GM12878 (cell line): Measurements from ENCODE around the gene RNF32. TPM values are rescaled to one million over a fixed set of nuclear protein-coding genes. Genes with fewer than 3 reads are reported as not detected.

ENCODE experiments used
- ATAC-seq: fragments of 200-7000 bp; cut with Tn5 transposase; 3 replicates; pipeline ENCODE4 v1.9.1; 2020; ENCODE audit warnings: mild to moderate bottlenecking, moderate library complexity
- BruUV-seq: library from RNA; stranded (reverse); fragments of 400-500 nt; replicated peaks from 2 replicates; lab custom pipeline; 2021; lab: Mats Ljungman, UMichigan
- CTCF ChIA-PET: fragments of 300-600 bp; sonication (Branson Sonifier 250); formaldehyde crosslinking; extraction: SDS; loops from one replicate; lab custom pipeline; 2021; ENCODE audit warnings: inconsistent platforms; lab: Yijun Ruan, JAX
- POLR2A ChIA-PET: fragments of 350-600 bp; formaldehyde crosslinking; extraction: SDS; loops from one replicate; lab custom pipeline; 2021; ENCODE audit warnings: inconsistent platforms; lab: Charles Lee
- RAD21 ChIA-PET: fragments of 300-600 bp; sonication (Branson Sonifier 250); formaldehyde crosslinking; loops from one replicate; lab custom pipeline; 2023; ENCODE audit warnings: antibody characterized with exemption; ENCODE audit not compliant: unreplicated experiment; lab: Charles Lee
- SMC1A ChIA-PET: fragments of 300-600 bp; sonication (Branson Sonifier 250); formaldehyde crosslinking; loops from one replicate; lab custom pipeline; 2023; ENCODE audit not compliant: unreplicated experiment, uncharacterized antibody; lab: Charles Lee
- DNase-seq: peaks from one replicate; pipeline ENCODE4 v3.0.0-alpha.2; 2011; ENCODE audit warnings: low read depth, low spot score
- FAIRE-seq: peaks from 3 replicates; lab custom pipeline; 2011; peaks lifted over from hg19 to GRCh38; lab: Jason Lieb, UNC
- H2AFZ ChIP-seq: 2 replicates; pipeline ENCODE4 v1.6.0; 2011; ENCODE audit warnings: low read depth, low read length, control low read depth; ENCODE audit not compliant: control insufficient read depth
- H3K27ac ChIP-seq: 2 replicates; pipeline ENCODE4 v1.5.1; 2011; ENCODE audit warnings: control low read depth; ENCODE audit not compliant: control insufficient read depth, insufficient read depth
- H3K27me3 ChIP-seq, 2 experiments: replicated peaks in 1 of 2; 2 replicates each; pipeline versions ENCODE4 v1.6.0 to v1.6.1; 2011; ENCODE audit warnings: low read length in 1 of 2; ENCODE audit not compliant: control insufficient read depth in 2 of 2, insufficient read depth in 2 of 2
- H3K36me3 ChIP-seq, 2 experiments: 2 replicates each; pipeline ENCODE4 v1.5.1; 2011; ENCODE audit warnings: low read length in 1 of 2; ENCODE audit not compliant: control insufficient read depth in 2 of 2, insufficient read depth in 2 of 2
- H3K4me1 ChIP-seq: 2 replicates; pipeline ENCODE4 v1.6.1; 2011; ENCODE audit warnings: mild to moderate bottlenecking, low read length, moderate library complexity, mixed read lengths; ENCODE audit not compliant: control insufficient read depth, insufficient read depth
- H3K4me2 ChIP-seq: 2 replicates; pipeline ENCODE4 v1.6.0; 2011; ENCODE audit warnings: control low read depth; ENCODE audit not compliant: control insufficient read depth, insufficient read depth
- H3K4me3 ChIP-seq: fragments of 200-600 bp; sonication (generic); 2 replicates; pipeline ENCODE4 v1.5.1; 2016
- H3K79me2 ChIP-seq: 2 replicates; pipeline ENCODE4 v1.6.0; 2011; ENCODE audit warnings: low read length; ENCODE audit not compliant: control insufficient read depth, insufficient read depth
- H3K9ac ChIP-seq: 2 replicates; pipeline ENCODE4 v1.8.0; 2011; ENCODE audit warnings: low read length, control low read depth, mixed read lengths; ENCODE audit not compliant: control insufficient read depth, insufficient read depth
- H3K9me3 ChIP-seq: replicated peaks from 3 replicates; pipeline ENCODE4 v1.5.1; 2011; ENCODE audit warnings: mild to moderate bottlenecking, low read length; ENCODE audit not compliant: control insufficient read depth, insufficient read depth
- H4K20me1 ChIP-seq: 2 replicates; pipeline ENCODE4 v1.6.0; 2011; ENCODE audit not compliant: control insufficient read depth, insufficient read depth
- ASH2L ChIP-seq: fragments of 300-600, 200-600 bp; sonication (generic); IDR thresholded peaks from 2 replicates; pipeline ENCODE4 v1.6.1; 2017; ENCODE audit warnings: low read depth, mild to moderate bottlenecking, borderline replicate concordance
- BHLHE40 ChIP-seq, 2 experiments: fragments of 450-650 bp in 1 of 2; IDR thresholded peaks; 2 replicates each; pipeline ENCODE4 v1.6.1; 2011 to 2017; ENCODE audit warnings: low read depth in 2 of 2, borderline replicate concordance in 1 of 2, improper control_type of control experiment in 1 of 2, low read length in 1 of 2, mild to moderate bottlenecking in 1 of 2
- CBFB ChIP-seq: IDR thresholded peaks from 2 replicates; pipeline ENCODE4 v1.6.1; 2016; ENCODE audit warnings: antibody characterized with exemption, low read depth
- CHD4 ChIP-seq: fragments of 200-600 bp; sonication (generic); IDR thresholded peaks from 2 replicates; pipeline ENCODE4 v1.6.1; 2016; ENCODE audit warnings: mild to moderate bottlenecking
- CREB1 ChIP-seq: IDR thresholded peaks from 2 replicates; pipeline ENCODE4 v1.6.1; 2012; ENCODE audit warnings: low read depth, mild to moderate bottlenecking, inconsistent platforms
- ETV6 ChIP-seq, 2 experiments: fragments of 450-650 bp in 1 of 2; IDR thresholded peaks in 1 of 2; conservative IDR thresholded peaks in 1 of 2; 2 replicates each; pipeline ENCODE4 v1.6.1; 2014; ENCODE audit warnings: antibody characterized with exemption in 1 of 2, borderline replicate concordance in 1 of 2, low read depth in 1 of 2, mild to moderate bottlenecking in 1 of 2, moderate library complexity in 1 of 2
- IKZF2 ChIP-seq, 2 experiments: fragments of 450-650 bp; IDR thresholded peaks; 2 replicates each; pipeline ENCODE4 v1.6.1; 2017; ENCODE audit warnings: mild to moderate bottlenecking in 2 of 2, moderate library complexity in 2 of 2
- KLF5 ChIP-seq: fragments of 450-650 bp; IDR thresholded peaks from 2 replicates; pipeline ENCODE4 v1.6.1; 2014; ENCODE audit warnings: mild to moderate bottlenecking; ENCODE audit not compliant: partially characterized antibody
- RCOR1 ChIP-seq: conservative IDR thresholded peaks from 2 replicates; pipeline ENCODE4 v1.6.1; 2012; ENCODE audit warnings: low read depth, low read length, improper control_type of control experiment
- RELA ChIP-seq: fragments of 450-650 bp; IDR thresholded peaks from 2 replicates; pipeline ENCODE4 v1.8.0; 2014; ENCODE audit warnings: borderline replicate concordance; ENCODE audit not compliant: partially characterized antibody
- SMC3 ChIP-seq: IDR thresholded peaks from 2 replicates; pipeline ENCODE4 v1.6.1; 2011; ENCODE audit warnings: low read length, improper control_type of control experiment, borderline replicate concordance
- STAT3 ChIP-seq: IDR thresholded peaks from 2 replicates; pipeline ENCODE4 v1.6.1; 2011; ENCODE audit warnings: low read depth, low read length, improper control_type of control experiment
- SUPT20H ChIP-seq: IDR thresholded peaks from 2 replicates; pipeline ENCODE4 v1.6.1; 2011; ENCODE audit warnings: low read depth, mild to moderate bottlenecking, low read length, moderate library complexity, borderline replicate concordance; ENCODE audit not compliant: control insufficient read depth
- TAF1 ChIP-seq: IDR thresholded peaks from 2 replicates; pipeline ENCODE4 v1.6.1; 2011; ENCODE audit warnings: mild to moderate bottlenecking, low read depth, low read length, borderline replicate concordance
- ZNF217 ChIP-seq: fragments of 450-650 bp; IDR thresholded peaks from 2 replicates; pipeline ENCODE4 v1.6.1; 2017; ENCODE audit warnings: antibody characterized with exemption, mild to moderate bottlenecking
- WGBS: methylation state at CpG from one replicate; pipeline ENCODE4 v1.1.6; 2016; ENCODE audit warnings: low lambda C conversion rate; ENCODE audit not compliant: insufficient replicate concordance, insufficient coverage; ENCODE audit errors: missing lambda C conversion rate; 5-methylcytosine and 5-hydroxymethylcytosine counted together
- in situ Hi-C: fragments of 300-500 bp; cut with MboI; formaldehyde crosslinking; loops from 9 replicates; pipeline ENCODE4 v1.14.3; 2018; ENCODE audit warnings: mixed read lengths
- intact Hi-C: fragments of 100-400 bp; cut with micrococcal nuclease; formaldehyde crosslinking; loops from one replicate; pipeline ENCODE4 v1.14.2; 2022; ENCODE audit not compliant: unreplicated experiment
- polyA plus RNA-seq, 11 experiments: library from polyadenylated mRNA; depleted of rRNA in 4 of 11; unstranded in 6 of 11; stranded (reverse) in 5 of 11; fragments of >200 nt; fragmentation: Nextera tagmentation in 4 of 11; fragmentation: Illumina TruSeq in 1 of 11; extraction: Ambion mirVana in 4 of 11; extraction: Trizol in 1 of 11; gene quantifications; 1 replicate in 1 of 11; 2 replicates in 10 of 11; pipeline versions ENCODE4 v1.2.1 to v1.2.3, GENCODE V29; 2011 to 2016; ENCODE audit warnings: inconsistent platforms in 2 of 11, missing spikeins in 2 of 11, low read depth in 1 of 11
- total RNA-seq, 4 experiments: library from RNA; depleted of rRNA in 3 of 4; stranded (reverse); fragments of >200 nt in 3 of 4; fragmentation: Illumina TruSeq in 1 of 4; extraction: Trizol in 1 of 4; gene quantifications; 2 replicates each; pipeline versions ENCODE4 v1.2.1 to v1.2.3, GENCODE V29; 2013 to 2021
- TF ChIP-seq, protein P1 (sequence below): IDR thresholded peaks from 2 replicates; pipeline ENCODE4 v1.6.1; 2011; ENCODE audit warnings: low read depth, low read length, improper control_type of control experiment, borderline replicate concordance
- TF ChIP-seq, protein P2 (sequence below): IDR thresholded peaks from 2 replicates; pipeline ENCODE4 v1.6.1; 2012; ENCODE audit warnings: improper control_type of control experiment, low read depth, low read length; ENCODE audit not compliant: insufficient replicate concordance

RNF32 gene
- total and polyA plus RNA-seq, 10 of the 15 experiments (the other 5 are each of a cell fraction or from before 2014, with no cell fraction given) = 2.5 to 7.2 (median 3.7) TPM

DNA sequence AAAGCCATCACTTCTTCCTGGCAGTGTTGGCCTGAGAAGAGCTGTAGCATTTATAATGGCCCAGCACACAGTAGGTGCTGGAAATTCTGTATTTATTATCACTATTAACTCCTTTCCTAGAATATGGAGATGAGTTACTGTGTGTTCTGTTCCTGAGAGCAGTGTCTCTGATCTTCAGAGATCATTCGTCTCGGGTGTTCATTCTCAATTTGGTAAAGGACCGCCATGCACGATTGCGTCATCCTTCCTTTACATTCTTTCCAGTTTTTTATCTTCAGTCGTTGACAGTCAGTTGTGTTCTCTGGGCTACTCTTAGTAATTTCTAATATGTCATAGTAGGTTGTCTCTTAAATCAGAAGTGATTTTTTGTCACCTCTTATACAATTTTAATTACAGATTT lies 18.6 kb downstream of the RNF32 start:
- SMC1A ChIA-PET = interaction anchor here (0.9 kb wide), 1 partner anchor 25 kb away, joined by 3 read pairs; no protein-coding TSS in a partner anchor
- WGBS = 96% methylated on average over 6 of the region's 6 CpGs
- no peak overlapping the region for H2AFZ ChIP-seq
- no peak for DNase-seq
- no peaks in the 10 kb centered on the region for H3K9me3 ChIP-seq
- in situ Hi-C loops = no loop called here
- no peaks in the 10 kb centered on the region for H4K20me1 ChIP-seq
- no peak overlapping the region for H3K4me2 ChIP-seq
- no peak overlapping the region for H3K9ac ChIP-seq
- peaks cover 22% of the 10 kb centered on the region for H3K4me1 ChIP-seq
- BruUV-seq = no TSS peak
- H3K36me3 ChIP-seq = no peaks in the 10 kb centered on the region
- TF ChIP-seq ZNF217 = no peak
- TF ChIP-seq TAF1 = no peak
- no peak for TF ChIP-seq ASH2L
- TF ChIP-seq, protein P1, sequence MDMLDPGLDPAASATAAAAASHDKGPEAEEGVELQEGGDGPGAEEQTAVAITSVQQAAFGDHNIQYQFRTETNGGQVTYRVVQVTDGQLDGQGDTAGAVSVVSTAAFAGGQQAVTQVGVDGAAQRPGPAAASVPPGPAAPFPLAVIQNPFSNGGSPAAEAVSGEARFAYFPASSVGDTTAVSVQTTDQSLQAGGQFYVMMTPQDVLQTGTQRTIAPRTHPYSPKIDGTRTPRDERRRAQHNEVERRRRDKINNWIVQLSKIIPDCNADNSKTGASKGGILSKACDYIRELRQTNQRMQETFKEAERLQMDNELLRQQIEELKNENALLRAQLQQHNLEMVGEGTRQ = no peak
- TF ChIP-seq CBFB = no peak
- no peak for TF ChIP-seq IKZF2 (IDR thresholded peaks at IDR 0.05)
- no peak for TF ChIP-seq STAT3
- TF ChIP-seq ETV6 (conservative IDR thresholded peaks at IDR 0.05 in 1 of 2, IDR thresholded peaks at IDR 0.05 in 1 of 2; ENCODE audit: borderline replicate concordance in 1 of 2, low read depth in 1 of 2) = no peak
- no peak for TF ChIP-seq RELA
- no peak for TF ChIP-seq RCOR1
- TF ChIP-seq SMC3 = no peak
- no peak for TF ChIP-seq CREB1
- TF ChIP-seq CHD4 = no peak
- no peak for TF ChIP-seq BHLHE40 (IDR thresholded peaks at IDR 0.05; ENCODE audit: borderline replicate concordance in 1 of 2, low read depth in 2 of 2, low read length in 1 of 2)
- no peak for TF ChIP-seq SUPT20H
- TF ChIP-seq, protein P2, sequence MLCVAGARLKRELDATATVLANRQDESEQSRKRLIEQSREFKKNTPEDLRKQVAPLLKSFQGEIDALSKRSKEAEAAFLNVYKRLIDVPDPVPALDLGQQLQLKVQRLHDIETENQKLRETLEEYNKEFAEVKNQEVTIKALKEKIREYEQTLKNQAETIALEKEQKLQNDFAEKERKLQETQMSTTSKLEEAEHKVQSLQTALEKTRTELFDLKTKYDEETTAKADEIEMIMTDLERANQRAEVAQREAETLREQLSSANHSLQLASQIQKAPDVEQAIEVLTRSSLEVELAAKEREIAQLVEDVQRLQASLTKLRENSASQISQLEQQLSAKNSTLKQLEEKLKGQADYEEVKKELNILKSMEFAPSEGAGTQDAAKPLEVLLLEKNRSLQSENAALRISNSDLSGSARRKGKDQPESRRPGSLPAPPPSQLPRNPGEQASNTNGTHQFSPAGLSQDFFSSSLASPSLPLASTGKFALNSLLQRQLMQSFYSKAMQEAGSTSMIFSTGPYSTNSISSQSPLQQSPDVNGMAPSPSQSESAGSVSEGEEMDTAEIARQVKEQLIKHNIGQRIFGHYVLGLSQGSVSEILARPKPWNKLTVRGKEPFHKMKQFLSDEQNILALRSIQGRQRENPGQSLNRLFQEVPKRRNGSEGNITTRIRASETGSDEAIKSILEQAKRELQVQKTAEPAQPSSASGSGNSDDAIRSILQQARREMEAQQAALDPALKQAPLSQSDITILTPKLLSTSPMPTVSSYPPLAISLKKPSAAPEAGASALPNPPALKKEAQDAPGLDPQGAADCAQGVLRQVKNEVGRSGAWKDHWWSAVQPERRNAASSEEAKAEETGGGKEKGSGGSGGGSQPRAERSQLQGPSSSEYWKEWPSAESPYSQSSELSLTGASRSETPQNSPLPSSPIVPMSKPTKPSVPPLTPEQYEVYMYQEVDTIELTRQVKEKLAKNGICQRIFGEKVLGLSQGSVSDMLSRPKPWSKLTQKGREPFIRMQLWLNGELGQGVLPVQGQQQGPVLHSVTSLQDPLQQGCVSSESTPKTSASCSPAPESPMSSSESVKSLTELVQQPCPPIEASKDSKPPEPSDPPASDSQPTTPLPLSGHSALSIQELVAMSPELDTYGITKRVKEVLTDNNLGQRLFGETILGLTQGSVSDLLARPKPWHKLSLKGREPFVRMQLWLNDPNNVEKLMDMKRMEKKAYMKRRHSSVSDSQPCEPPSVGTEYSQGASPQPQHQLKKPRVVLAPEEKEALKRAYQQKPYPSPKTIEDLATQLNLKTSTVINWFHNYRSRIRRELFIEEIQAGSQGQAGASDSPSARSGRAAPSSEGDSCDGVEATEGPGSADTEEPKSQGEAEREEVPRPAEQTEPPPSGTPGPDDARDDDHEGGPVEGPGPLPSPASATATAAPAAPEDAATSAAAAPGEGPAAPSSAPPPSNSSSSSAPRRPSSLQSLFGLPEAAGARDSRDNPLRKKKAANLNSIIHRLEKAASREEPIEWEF = no peak
- no peak for TF ChIP-seq KLF5
- TF ChIP-seq, all 136 proteins: peak for 0
- intact Hi-C loops = no loop called here
- ChIA-PET POLR2A (no interaction called here), RAD21 (no interaction called here), CTCF (no interaction called here)
- H3K4me3 ChIP-seq = no peak overlapping the region
- no peaks in the 10 kb centered on the region for H3K27me3 ChIP-seq
- FAIRE-seq = no peak
- H3K79me2 ChIP-seq = no peaks in the 10 kb centered on the region
- ATAC-seq = no peak
- H3K27ac ChIP-seq = no peak overlapping the region
